K562 (cell line): ENCODE data around the gene SLC6A6. TPM values are rescaled to one million over a fixed set of nuclear protein-coding genes. Genes with fewer than 3 reads are reported as not detected.

ENCODE experiments used
- AFF1 ChIP-seq, 2 experiments: fragments of 450-650 bp; IDR thresholded peaks; 2 replicates each; pipeline ENCODE4 v1.6.1; 2018; ENCODE audit warnings: mild to moderate bottlenecking in 2 of 2, low read depth in 1 of 2; ENCODE audit not compliant: partially characterized antibody in 2 of 2
- CGGBP1 ChIP-seq: fragments of 250-450 bp; sonication (Bioruptor Pico); IDR thresholded peaks from 2 replicates; pipeline ENCODE4 v1.9.0; 2021; ENCODE audit warnings: mild to moderate bottlenecking
- E2F4 ChIP-seq: sonication (generic); formaldehyde crosslinking; IDR thresholded peaks from 2 replicates; pipeline ENCODE4 v1.8.0; 2022; ENCODE audit warnings: mild to moderate bottlenecking, low read depth, missing genetic modification reagents
- ERF ChIP-seq: fragments of 450-650 bp; formaldehyde crosslinking; IDR thresholded peaks from 2 replicates; pipeline ENCODE4 v1.4.0; 2020; ENCODE audit warnings: mild to moderate bottlenecking, mixed read lengths
- FOXK2 ChIP-seq, 2 experiments: fragments of 450-650 bp; IDR thresholded peaks in 1 of 2; conservative IDR thresholded peaks in 1 of 2; 2 replicates each; pipeline ENCODE4 v1.6.1; 2016; ENCODE audit warnings: low read depth in 2 of 2, mild to moderate bottlenecking in 1 of 2
- HEY1 ChIP-seq: fragments of 250-450 bp; sonication (Bioruptor Pico); IDR thresholded peaks from 2 replicates; pipeline ENCODE4 v1.5.0; 2020; ENCODE audit warnings: mild to moderate bottlenecking, moderate library complexity, borderline replicate concordance
- HIVEP1 ChIP-seq: fragments of 250-450 bp; sonication (Bioruptor Pico); IDR thresholded peaks from 2 replicates; pipeline ENCODE4 v1.4.0; 2020; ENCODE audit warnings: mild to moderate bottlenecking
- HMG20B ChIP-seq: fragments of 250-450 bp; sonication (Bioruptor Pico); IDR thresholded peaks from 2 replicates; pipeline ENCODE4 v1.5.0; 2021; ENCODE audit warnings: mild to moderate bottlenecking
- MTA1 ChIP-seq: fragments of 450-650 bp; IDR thresholded peaks from 2 replicates; pipeline ENCODE4 v1.6.1; 2017; ENCODE audit warnings: borderline replicate concordance
- NFXL1 ChIP-seq: fragments of 450-650 bp; formaldehyde crosslinking; IDR thresholded peaks from 2 replicates; pipeline ENCODE4 v1.4.0; 2021; ENCODE audit warnings: mild to moderate bottlenecking
- SFPQ ChIP-seq: fragments of 200-400 bp; formaldehyde crosslinking; IDR thresholded peaks from 2 replicates; pipeline ENCODE4 v1.6.1; 2017; ENCODE audit warnings: mild to moderate bottlenecking, low read depth, low read length, moderate library complexity
- SRSF1 ChIP-seq: fragments of 200-400 bp; formaldehyde crosslinking; IDR thresholded peaks from 2 replicates; pipeline ENCODE4 v1.6.1; 2017; ENCODE audit warnings: mild to moderate bottlenecking, low read depth, low read length, moderate library complexity
- XRCC3 ChIP-seq: fragments of 450-650 bp; IDR thresholded peaks from 2 replicates; pipeline ENCODE4 v1.6.1; 2017; ENCODE audit warnings: mild to moderate bottlenecking, moderate library complexity
- ZBED1 ChIP-seq: IDR thresholded peaks from 2 replicates; pipeline ENCODE4 v1.6.1; 2014
- ZFP1 ChIP-seq: fragments of 450-650 bp; formaldehyde crosslinking; IDR thresholded peaks from 2 replicates; pipeline ENCODE4 v1.4.0; 2020; ENCODE audit warnings: mild to moderate bottlenecking, mixed read lengths
- ZNF253 ChIP-seq: fragments of 250-450 bp; sonication (Bioruptor Pico); conservative IDR thresholded peaks from 2 replicates; pipeline ENCODE4 v1.6.1; 2021; ENCODE audit warnings: mild to moderate bottlenecking
- ZNF512 ChIP-seq: IDR thresholded peaks from 2 replicates; pipeline ENCODE4 v1.6.1; 2016; ENCODE audit warnings: missing genetic modification characterization, missing compliant biosample characterization
- ZNF695 ChIP-seq: fragments of 450-650 bp; formaldehyde crosslinking; IDR thresholded peaks from 2 replicates; pipeline ENCODE4 v1.4.0; 2020; ENCODE audit warnings: mild to moderate bottlenecking, moderate library complexity
- polyA plus RNA-seq, 8 experiments: library from polyadenylated mRNA; depleted of rRNA in 4 of 8; stranded (reverse) in 5 of 8; unstranded in 3 of 8; fragments of >200 nt; fragmentation: Nextera tagmentation in 2 of 8; fragmentation: Illumina TruSeq in 1 of 8; extraction: Ambion mirVana in 2 of 8; extraction: Trizol in 1 of 8; gene quantifications; 2 replicates each; pipeline versions ENCODE4 v1.2.1 to v1.2.3, GENCODE V29; 2011 to 2014; ENCODE audit warnings: inconsistent platforms in 1 of 8, missing spikeins in 1 of 8
- total RNA-seq, 7 experiments: library from RNA; depleted of rRNA in 6 of 7; stranded (reverse); fragments of >200 nt in 6 of 7; fragmentation: Illumina TruSeq in 2 of 7; extraction: Trizol in 2 of 7; gene quantifications; 2 replicates each; pipeline versions ENCODE4 v1.2.1 to v1.2.3, GENCODE V29; 2011 to 2021; ENCODE audit warnings: low replicate concordance in 1 of 7

The SLC6A6 gene
- total and polyA plus RNA-seq, 9 of the 15 experiments (the other 6 are each of a cell fraction or from before 2014, with no cell fraction given): 12.3 to 203 (median 93.2) TPM

GRCh38 chr3:14431917-14432834, 29.8 kb downstream of the SLC6A6 start (continued):
- TF ChIP-seq SFPQ (no peak), HEY1 (CRISPR knock-in tag) (no peak), HMG20B (CRISPR knock-in tag) (0 out of 2 replicates have a peak, but pooled peaks have one; percentile 7), SRSF1 (no peak), HIVEP1 (peak; percentile 73; the same call in 1 of the 2 replicates), ZNF253 (CRISPR knock-in tag) (no peak), E2F4 (CRISPR knock-in tag) (no peak), ZFP1 (CRISPR knock-in tag) (no peak), ZNF695 (CRISPR knock-in tag) (no peak), MTA1 (peak; percentile 31; the same call in 1 of the 2 replicates), ZNF512 (tag) (no peak), NFXL1 (no peak), CGGBP1 (CRISPR knock-in tag) (no peak), ZBED1 (0 out of 2 replicates have a peak, but pooled peaks have one; percentile 34), ERF (CRISPR knock-in tag) (0 out of 2 replicates have a peak, but pooled peaks have one; percentile 70), FOXK2 (conservative IDR thresholded peaks at IDR 0.05 in 1 of 2, IDR thresholded peaks at IDR 0.05 in 1 of 2; ENCODE audit: low read depth in 2 of 2) (peak in 1 of 2 experiments; percentile 47; a peak in 2 of 4 replicates), AFF1 (IDR thresholded peaks at IDR 0.05; ENCODE audit: low read depth in 1 of 2, partially characterized antibody in 2 of 2) (no peak), XRCC3 (no peak)
